Stimulated activated naive CD8-positive, alpha-beta T cell treated with anti-CD3 and anti-CD28 coated beads, Interleukin-15, Interleukin-2, amounts not matched to agents 100 ng/mL and 50 ng/mL, for 24 hours (primary cell): Measurements from ENCODE around the gene SLC50A1.

ENCODE experiments used
- H3K27ac Mint-ChIP-seq: one replicate; pipeline ENCODE4 v1.8.0; 2021; ENCODE audit warnings: mild to moderate bottlenecking, mixed read lengths
- H3K27me3 Mint-ChIP-seq: one replicate; pipeline ENCODE4 v1.8.0; 2021; ENCODE audit warnings: mixed read lengths
- H3K36me3 Mint-ChIP-seq: one replicate; pipeline ENCODE4 v1.8.0; 2021; ENCODE audit warnings: low read depth, mixed read lengths
- H3K4me1 Mint-ChIP-seq: one replicate; pipeline ENCODE4 v1.8.0; 2021; ENCODE audit warnings: low read depth, mixed read lengths
- H3K4me3 Mint-ChIP-seq: one replicate; pipeline ENCODE4 v1.8.0; 2021; ENCODE audit warnings: mild to moderate bottlenecking, mixed read lengths
- H3K9me3 Mint-ChIP-seq: one replicate; pipeline ENCODE4 v1.8.0; 2021; ENCODE audit warnings: mixed read lengths

SLC50A1 gene

GRCh38 chr1:155168456-155169210, 33.0 kb downstream of the SLC50A1 start:
- Mint-ChIP-seq H3K9me3 (no peaks in the 10 kb centered on the region), H3K36me3 (peaks cover 30% of the 10 kb centered on the region), H3K27ac (no peak overlapping the region), H3K27me3 (no peaks in the 10 kb centered on the region), H3K4me1 (peaks cover 38% of the 10 kb centered on the region), H3K4me3 (no peak overlapping the region)

- no peaks in the 10 kb centered on the region for H3K27me3 Mint-ChIP-seq
- H3K36me3 Mint-ChIP-seq, result peaks cover 30% of the 10 kb centered on the region
- no peak overlapping the region for H3K4me3 Mint-ChIP-seq
- H3K9me3 Mint-ChIP-seq, result no peaks in the 10 kb centered on the region
- H3K27ac Mint-ChIP-seq, result peak overlapping the region; percentile 22
- peaks cover 45% of the 10 kb centered on the region for H3K4me1 Mint-ChIP-seq
Observed at GRCh38 chr1:155169541-155169940, 33.9 kb downstream of the SLC50A1 start.

- no peak overlapping the region for H3K4me3 Mint-ChIP-seq
- peaks cover 52% of the 10 kb centered on the region for H3K4me1 Mint-ChIP-seq
- no peaks in the 10 kb centered on the region for H3K9me3 Mint-ChIP-seq
- no peaks in the 10 kb centered on the region for H3K27me3 Mint-ChIP-seq
- peak overlapping the region; percentile 61 for H3K27ac Mint-ChIP-seq
- peaks cover 30% of the 10 kb centered on the region for H3K36me3 Mint-ChIP-seq
Observed at GRCh38 chr1:155170101-155170785, 34.6 kb downstream of the SLC50A1 start.

- H3K9me3 Mint-ChIP-seq, result no peaks in the 10 kb centered on the region
- peaks cover 57% of the 10 kb centered on the region for H3K4me1 Mint-ChIP-seq
- peaks cover 30% of the 10 kb centered on the region for H3K36me3 Mint-ChIP-seq
- H3K27ac Mint-ChIP-seq, result no peak overlapping the region
- H3K27me3 Mint-ChIP-seq, result no peaks in the 10 kb centered on the region
- no peak overlapping the region for H3K4me3 Mint-ChIP-seq
Observed at GRCh38 chr1:155170806-155171205, 35.2 kb downstream of the SLC50A1 start.

GRCh38 chr1:155171836-155172731, 36.4 kb downstream of the SLC50A1 start:
- H3K4me3 Mint-ChIP-seq, result peak overlapping the region; percentile 98
- no peaks in the 10 kb centered on the region for H3K9me3 Mint-ChIP-seq
- peaks cover 30% of the 10 kb centered on the region for H3K36me3 Mint-ChIP-seq
- no peaks in the 10 kb centered on the region for H3K27me3 Mint-ChIP-seq
- H3K4me1 Mint-ChIP-seq, result peaks cover 69% of the 10 kb centered on the region
- H3K27ac Mint-ChIP-seq, result peak overlapping the region; percentile 95

- Mint-ChIP-seq H3K9me3 (no peaks in the 10 kb centered on the region), H3K36me3 (peaks cover 35% of the 10 kb centered on the region), H3K27me3 (no peaks in the 10 kb centered on the region), H3K4me1 (peaks cover 62% of the 10 kb centered on the region), H3K4me3 (peak within 1 kb of the TSS; percentile 98), H3K27ac (peak within 1 kb of the TSS; percentile 95)
Observed at GRCh38 chr1:155172732-155173477, 37.3 kb downstream of the SLC50A1 start, which contains the start of gene KRTCAP2. Gene KRTCAP2 (minus strand): TSS chr1:155173304. CDS start chr1:155173224, 80 bp downstream.

GRCh38 chr1:155173478-155174323, 38.0 kb downstream of the SLC50A1 start, which contains the start of gene TRIM46:
Gene TRIM46 (plus strand): TSS chr1:155173849. CDS start chr1:155173967, 118 bp downstream.
- H3K9me3 Mint-ChIP-seq, result no peaks in the 10 kb centered on the region
- peaks cover 59% of the 10 kb centered on the region for H3K4me1 Mint-ChIP-seq
- H3K36me3 Mint-ChIP-seq, result peaks cover 38% of the 10 kb centered on the region

GRCh38 chr1:155174324-155175280, 39.0 kb downstream of the SLC50A1 start:
- H3K27ac Mint-ChIP-seq, result peak overlapping the region; percentile 87
- H3K4me3 Mint-ChIP-seq, result peak overlapping the region; percentile 98
- no peaks in the 10 kb centered on the region for H3K27me3 Mint-ChIP-seq
- H3K36me3 Mint-ChIP-seq, result peaks cover 31% of the 10 kb centered on the region
- H3K9me3 Mint-ChIP-seq, result no peaks in the 10 kb centered on the region
- peaks cover 55% of the 10 kb centered on the region for H3K4me1 Mint-ChIP-seq

More at GRCh38 chr1:155173478-155174323, 38.0 kb downstream of the SLC50A1 start, which contains the start of gene TRIM46:
- Mint-ChIP-seq H3K4me3 (peak within 1 kb of the TSS; percentile 98), H3K27ac (peak within 1 kb of the TSS; percentile 95), H3K27me3 (no peaks in the 10 kb centered on the region)

GRCh38 chr1:155175281-155175926, 39.8 kb downstream of the SLC50A1 start:
- peaks cover 25% of the 10 kb centered on the region for H3K36me3 Mint-ChIP-seq
- H3K9me3 Mint-ChIP-seq, result no peaks in the 10 kb centered on the region
- H3K4me3 Mint-ChIP-seq, result peak overlapping the region; percentile 98
- H3K27me3 Mint-ChIP-seq, result no peaks in the 10 kb centered on the region
- H3K27ac Mint-ChIP-seq, result no peak overlapping the region
- H3K4me1 Mint-ChIP-seq, result peaks cover 55% of the 10 kb centered on the region

- no peaks in the 10 kb centered on the region for H3K27me3 Mint-ChIP-seq
- no peak overlapping the region for H3K27ac Mint-ChIP-seq
- H3K9me3 Mint-ChIP-seq, result no peaks in the 10 kb centered on the region
- H3K4me1 Mint-ChIP-seq, result peaks cover 55% of the 10 kb centered on the region
- H3K4me3 Mint-ChIP-seq, result no peak overlapping the region
- H3K36me3 Mint-ChIP-seq, result peaks cover 23% of the 10 kb centered on the region
Observed at GRCh38 chr1:155175927-155176371, 40.3 kb downstream of the SLC50A1 start.

GRCh38 chr1:155176544-155177071, 41.0 kb downstream of the SLC50A1 start:
- peaks cover 18% of the 10 kb centered on the region for H3K36me3 Mint-ChIP-seq
- no peak overlapping the region for H3K27ac Mint-ChIP-seq
- no peaks in the 10 kb centered on the region for H3K9me3 Mint-ChIP-seq
- no peak overlapping the region for H3K4me3 Mint-ChIP-seq
- no peaks in the 10 kb centered on the region for H3K27me3 Mint-ChIP-seq
- peaks cover 49% of the 10 kb centered on the region for H3K4me1 Mint-ChIP-seq
